Measurements from ENCODE around the gene RNF128. TPM values are rescaled to one million over a fixed set of nuclear protein-coding genes. Genes with fewer than 3 reads are reported as not detected.

Gene RNF128
- total and polyA plus RNA-seq, 2 donors (not counting 1 experiment from before 2014, with no cell fraction given), result not detected

DNA sequence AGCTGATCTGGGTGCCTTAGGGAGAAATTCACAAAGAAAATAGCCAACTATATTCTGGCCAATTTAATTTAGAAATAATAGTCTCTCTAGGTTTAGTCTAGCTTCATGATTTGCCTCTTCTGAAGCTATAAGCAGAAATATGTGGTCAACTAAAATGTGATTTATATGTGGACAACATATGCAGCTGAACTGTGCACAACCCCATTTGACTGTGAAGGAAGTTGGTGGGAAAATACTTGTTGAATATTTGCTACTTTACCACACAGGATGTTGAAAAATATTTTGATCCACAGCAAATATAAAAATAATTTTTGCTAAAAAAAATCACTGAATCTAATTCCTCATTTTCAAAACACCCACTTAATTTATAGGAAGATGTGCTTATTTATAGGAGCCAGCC lies 15.7 kb upstream of the RNF128 start:
- no peak overlapping the region for H3K4me3 ChIP-seq (ENCODE audit: control extremely low read depth in 1 of 5, extremely low read depth in 1 of 5, insufficient read depth in 1 of 5, low read depth in 2 of 5, low read length in 4 of 5)
- intact Hi-C loops (cut with micrococcal nuclease), result no loop called here
- TF ChIP-seq, protein P1, sequence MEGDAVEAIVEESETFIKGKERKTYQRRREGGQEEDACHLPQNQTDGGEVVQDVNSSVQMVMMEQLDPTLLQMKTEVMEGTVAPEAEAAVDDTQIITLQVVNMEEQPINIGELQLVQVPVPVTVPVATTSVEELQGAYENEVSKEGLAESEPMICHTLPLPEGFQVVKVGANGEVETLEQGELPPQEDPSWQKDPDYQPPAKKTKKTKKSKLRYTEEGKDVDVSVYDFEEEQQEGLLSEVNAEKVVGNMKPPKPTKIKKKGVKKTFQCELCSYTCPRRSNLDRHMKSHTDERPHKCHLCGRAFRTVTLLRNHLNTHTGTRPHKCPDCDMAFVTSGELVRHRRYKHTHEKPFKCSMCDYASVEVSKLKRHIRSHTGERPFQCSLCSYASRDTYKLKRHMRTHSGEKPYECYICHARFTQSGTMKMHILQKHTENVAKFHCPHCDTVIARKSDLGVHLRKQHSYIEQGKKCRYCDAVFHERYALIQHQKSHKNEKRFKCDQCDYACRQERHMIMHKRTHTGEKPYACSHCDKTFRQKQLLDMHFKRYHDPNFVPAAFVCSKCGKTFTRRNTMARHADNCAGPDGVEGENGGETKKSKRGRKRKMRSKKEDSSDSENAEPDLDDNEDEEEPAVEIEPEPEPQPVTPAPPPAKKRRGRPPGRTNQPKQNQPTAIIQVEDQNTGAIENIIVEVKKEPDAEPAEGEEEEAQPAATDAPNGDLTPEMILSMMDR (IDR thresholded peaks at IDR 0.05), result no peak
- TF ChIP-seq EZH2 (IDR thresholded peaks at IDR 0.05; ENCODE audit: borderline replicate concordance, insufficient read depth, low read depth, low read length, poor library complexity, severe bottlenecking), result no peak

DNA sequence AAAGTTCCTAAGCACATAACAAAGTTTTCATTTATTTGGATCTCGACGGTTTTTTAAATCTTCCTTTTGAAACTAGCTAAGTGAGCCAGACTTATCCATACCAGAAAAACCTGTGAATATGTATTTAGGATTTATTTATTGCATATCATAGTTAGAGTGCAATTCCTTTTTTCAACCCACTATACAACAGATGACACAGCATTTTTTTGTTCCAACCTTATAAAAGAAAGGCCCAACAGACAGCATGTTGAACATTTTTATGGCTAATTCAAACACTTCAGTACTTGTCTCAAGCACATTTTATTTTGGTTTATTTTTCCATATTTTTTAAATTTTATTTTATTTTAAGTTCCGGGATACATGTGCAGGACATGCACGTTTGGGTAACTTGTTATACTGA lies 15.1 kb upstream of the RNF128 start:
- H3K4me3 ChIP-seq (ENCODE audit: control extremely low read depth in 1 of 5, extremely low read depth in 1 of 5, insufficient read depth in 1 of 5, low read depth in 2 of 5, low read length in 4 of 5), result no peak overlapping the region
- no peaks in the 10 kb centered on the region for H3K27me3 ChIP-seq (replicated peaks in 1 of 4; ENCODE audit: control extremely low read depth in 1 of 4, control insufficient read depth in 3 of 4, insufficient read depth in 4 of 4, low read length in 3 of 4)
- ChIA-PET CTCF (no interaction called here), POLR2A (no interaction called here)
- H3K9me3 Mint-ChIP-seq (ENCODE audit: insufficient read depth), result no peaks in the 10 kb centered on the region
- no peaks in the 10 kb centered on the region for H3K36me3 ChIP-seq (replicated peaks in 1 of 2; ENCODE audit: control extremely low read depth in 1 of 2, control insufficient read depth in 1 of 2, extremely low read depth in 1 of 2, insufficient read depth in 2 of 2, low read length in 1 of 2)
- no peak overlapping the region for H2AFZ ChIP-seq (ENCODE audit: insufficient read depth, low read depth, low read length, poor library complexity, severe bottlenecking)
- no peak overlapping the region for H3K27ac Mint-ChIP-seq
- no peaks in the 10 kb centered on the region for H4K20me1 ChIP-seq (ENCODE audit: control insufficient read depth, insufficient read depth, low read length, poor library complexity, severe bottlenecking)
- ATAC-seq (ENCODE audit: low read depth) (no peak), DNase-seq (no peak)
- no peak overlapping the region for H3K4me2 ChIP-seq (replicated peaks; ENCODE audit: low read depth, low read length, poor library complexity, severe bottlenecking)
- no peaks in the 10 kb centered on the region for H3K79me2 ChIP-seq (ENCODE audit: control insufficient read depth, insufficient read depth, low read length)
- H3K4me3 Mint-ChIP-seq, result no peak overlapping the region
- no peaks in the 10 kb centered on the region for H3K4me1 ChIP-seq (ENCODE audit: control insufficient read depth in 2 of 2, insufficient read depth in 2 of 2, low read length in 2 of 2)
- intact Hi-C loops (cut with micrococcal nuclease), result no loop called here
- no CpG with 5 or more reads among the region's 4 CpGs for WGBS (ENCODE audit: insufficient coverage)
- no peak overlapping the region for H3K9ac ChIP-seq (ENCODE audit: low read length)
- no peak for TF ChIP-seq EZH2 (IDR thresholded peaks at IDR 0.05; ENCODE audit: borderline replicate concordance, insufficient read depth, low read depth, low read length, poor library complexity, severe bottlenecking)
- TF ChIP-seq, protein P1 (IDR thresholded peaks at IDR 0.05), result no peak
- no peaks in the 10 kb centered on the region for H3K4me1 Mint-ChIP-seq
- no peak overlapping the region for H3K27ac ChIP-seq (ENCODE audit: low read length in 2 of 2)
- no peaks in the 10 kb centered on the region for H3K9me3 ChIP-seq (ENCODE audit: control extremely low read depth in 1 of 3, control insufficient read depth in 2 of 3, insufficient read depth in 1 of 3, low read length in 2 of 3)
- no peaks in the 10 kb centered on the region for H3K27me3 Mint-ChIP-seq

More for the DNA sequence above, 15.7 kb upstream of the RNF128 start:
- no peak overlapping the region for H3K9ac ChIP-seq (ENCODE audit: low read length)
- Mint-ChIP-seq H3K4me1 (no peaks in the 10 kb centered on the region), H3K27ac (no peak overlapping the region), H3K4me3 (no peak overlapping the region), H3K9me3 (ENCODE audit: insufficient read depth) (no peaks in the 10 kb centered on the region), H3K27me3 (no peaks in the 10 kb centered on the region)
- no peaks in the 10 kb centered on the region for H3K79me2 ChIP-seq (ENCODE audit: control insufficient read depth, insufficient read depth, low read length)
- H3K36me3 ChIP-seq (replicated peaks in 1 of 2; ENCODE audit: control extremely low read depth in 1 of 2, control insufficient read depth in 1 of 2, extremely low read depth in 1 of 2, insufficient read depth in 2 of 2, low read length in 1 of 2), result no peaks in the 10 kb centered on the region
- no peak overlapping the region for H2AFZ ChIP-seq (ENCODE audit: insufficient read depth, low read depth, low read length, poor library complexity, severe bottlenecking)
- no peaks in the 10 kb centered on the region for H3K9me3 ChIP-seq (ENCODE audit: control extremely low read depth in 1 of 3, control insufficient read depth in 2 of 3, insufficient read depth in 1 of 3, low read length in 2 of 3)
- ChIA-PET POLR2A (no interaction called here), CTCF (no interaction called here)
- no peak for DNase-seq
- H3K27ac ChIP-seq (ENCODE audit: low read length in 2 of 2), result no peak overlapping the region
- H3K4me2 ChIP-seq (replicated peaks; ENCODE audit: low read depth, low read length, poor library complexity, severe bottlenecking), result no peak overlapping the region
- no peaks in the 10 kb centered on the region for H3K4me1 ChIP-seq (ENCODE audit: control insufficient read depth in 2 of 2, insufficient read depth in 2 of 2, low read length in 2 of 2)
- no peaks in the 10 kb centered on the region for H3K27me3 ChIP-seq (replicated peaks in 1 of 4; ENCODE audit: control extremely low read depth in 1 of 4, control insufficient read depth in 3 of 4, insufficient read depth in 4 of 4, low read length in 3 of 4)
- no peaks in the 10 kb centered on the region for H4K20me1 ChIP-seq (ENCODE audit: control insufficient read depth, insufficient read depth, low read length, poor library complexity, severe bottlenecking)
- no peak for ATAC-seq (ENCODE audit: low read depth)

Data from B cell (primary cell).